ENCODE measurements around the gene ARFGAP2.

DNA sequence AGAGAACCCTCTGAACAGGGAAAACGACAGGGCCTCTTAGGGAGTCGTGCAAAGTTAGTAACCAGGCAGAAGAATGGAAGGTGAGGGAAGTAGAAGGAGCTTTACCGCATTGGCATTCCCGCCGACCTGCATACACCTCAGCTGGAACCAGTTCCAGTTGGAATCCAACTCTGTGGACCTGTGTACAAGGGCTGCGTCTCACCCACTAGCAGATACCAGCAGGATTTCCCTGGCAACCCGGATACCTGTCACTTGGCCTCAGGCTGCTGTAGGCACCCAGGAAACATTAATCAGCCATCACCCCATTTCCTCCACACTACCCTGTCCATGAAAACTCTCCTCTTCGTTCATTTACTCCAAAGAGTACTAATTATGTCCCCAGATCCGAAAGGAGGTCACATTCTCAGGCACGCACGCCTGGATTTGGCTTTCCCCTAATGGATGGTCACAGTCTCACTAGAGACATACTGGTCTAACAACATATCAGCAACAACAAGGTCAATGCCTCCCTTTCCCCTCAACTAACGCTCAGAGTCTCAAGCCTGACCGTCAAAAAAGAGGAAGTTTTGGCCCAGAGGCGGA, 842 bp downstream of the ARFGAP2 start:
- TF ChIP-seq, protein P1, sequence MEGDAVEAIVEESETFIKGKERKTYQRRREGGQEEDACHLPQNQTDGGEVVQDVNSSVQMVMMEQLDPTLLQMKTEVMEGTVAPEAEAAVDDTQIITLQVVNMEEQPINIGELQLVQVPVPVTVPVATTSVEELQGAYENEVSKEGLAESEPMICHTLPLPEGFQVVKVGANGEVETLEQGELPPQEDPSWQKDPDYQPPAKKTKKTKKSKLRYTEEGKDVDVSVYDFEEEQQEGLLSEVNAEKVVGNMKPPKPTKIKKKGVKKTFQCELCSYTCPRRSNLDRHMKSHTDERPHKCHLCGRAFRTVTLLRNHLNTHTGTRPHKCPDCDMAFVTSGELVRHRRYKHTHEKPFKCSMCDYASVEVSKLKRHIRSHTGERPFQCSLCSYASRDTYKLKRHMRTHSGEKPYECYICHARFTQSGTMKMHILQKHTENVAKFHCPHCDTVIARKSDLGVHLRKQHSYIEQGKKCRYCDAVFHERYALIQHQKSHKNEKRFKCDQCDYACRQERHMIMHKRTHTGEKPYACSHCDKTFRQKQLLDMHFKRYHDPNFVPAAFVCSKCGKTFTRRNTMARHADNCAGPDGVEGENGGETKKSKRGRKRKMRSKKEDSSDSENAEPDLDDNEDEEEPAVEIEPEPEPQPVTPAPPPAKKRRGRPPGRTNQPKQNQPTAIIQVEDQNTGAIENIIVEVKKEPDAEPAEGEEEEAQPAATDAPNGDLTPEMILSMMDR (IDR thresholded peaks at IDR 0.05): no peak
- TF ChIP-seq EP300 (IDR thresholded peaks at IDR 0.05): no peak

All from suprapubic skin (tissue), 3 donors.